Dedifferentiated amniotic fluid mesenchymal stem cell (primary cell): ENCODE data around the gene TSPYL2.

Experiments used
- DNase-seq: peaks from one replicate; pipeline ENCODE4 v3.0.0-alpha.2; 2016; ENCODE audit errors: extremely low spot score

Gene TSPYL2

DNA sequence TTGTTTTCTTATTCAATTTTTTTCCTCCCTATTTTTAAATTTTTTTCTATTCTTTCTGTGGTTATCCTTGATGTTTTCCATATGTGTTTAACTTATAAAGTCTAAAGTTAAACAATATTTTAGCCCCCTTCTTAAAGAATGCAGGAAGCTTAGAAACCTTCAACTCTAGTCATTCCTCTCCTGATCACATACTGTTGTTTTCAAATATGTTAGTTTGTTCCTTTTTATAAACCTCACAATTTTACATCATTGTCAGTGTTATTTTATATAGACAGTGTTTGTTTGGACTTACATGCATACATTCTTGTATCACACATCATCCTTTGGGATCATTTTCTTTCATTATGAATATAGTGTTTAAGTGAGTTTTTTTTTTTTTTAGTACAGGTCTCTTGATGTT lies 43.3 kb downstream of the TSPYL2 start:
- DNase-seq = peak; percentile 20

GRCh38 chrX:53126377-53126776 lies 44.2 kb downstream of the TSPYL2 start:
- no peak for DNase-seq

DNA sequence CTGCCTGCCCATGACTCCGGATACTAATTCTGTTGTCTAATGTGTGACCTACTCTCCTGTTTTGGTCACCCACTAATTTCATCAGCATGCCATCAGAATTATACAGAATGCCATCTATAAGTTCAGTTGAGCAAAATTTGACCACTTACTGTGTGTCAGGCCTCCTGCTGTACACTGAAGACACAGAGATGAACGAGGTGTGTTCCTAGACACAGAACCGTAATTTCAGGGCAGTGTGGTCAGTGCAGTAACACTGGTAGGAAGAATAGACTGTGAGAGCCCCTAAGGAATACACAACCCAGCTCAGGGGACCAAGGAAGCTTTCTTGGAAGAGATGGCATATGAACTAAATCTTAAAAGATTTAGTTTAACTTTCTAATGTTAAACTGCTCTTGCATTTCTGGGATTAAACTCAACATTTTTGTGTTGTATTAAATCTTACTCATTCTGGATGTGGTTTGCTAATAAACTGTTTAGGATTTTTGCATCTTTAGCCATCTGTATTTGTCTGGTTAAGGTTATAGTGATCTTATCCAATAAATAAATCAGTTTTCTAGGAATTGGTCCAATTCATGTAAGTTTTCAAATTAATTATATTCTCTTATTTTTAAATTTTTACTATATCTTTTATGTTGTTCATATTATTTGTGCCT lies 46.1 kb downstream of the TSPYL2 start:
- no peak for DNase-seq

- DNase-seq = no peak
These were observed 51.2 kb downstream of the TSPYL2 start for GRCh38 chrX:53133400-53133799.

DNA sequence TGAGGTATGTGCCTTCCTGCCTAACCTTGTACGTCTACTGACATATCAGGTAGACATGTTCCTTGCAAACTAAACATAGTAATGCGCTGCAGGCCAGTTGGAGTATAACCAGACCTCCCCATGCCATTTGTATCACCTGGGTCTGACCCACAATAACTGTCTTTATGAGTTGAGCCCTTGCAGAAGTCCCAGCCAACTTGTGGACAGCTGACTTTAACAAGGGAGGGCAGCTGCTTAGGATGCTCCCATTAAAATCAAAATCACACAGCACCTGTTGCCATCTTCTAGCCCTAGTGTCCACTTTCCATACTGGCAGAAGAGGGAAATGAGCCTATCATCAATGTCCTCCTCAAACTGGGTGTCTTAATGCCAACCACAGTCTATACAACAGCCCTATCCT lies 53.4 kb downstream of the TSPYL2 start:
- no peak for DNase-seq
